ENCODE data around the gene IER5L. TPM values are rescaled to one million over a fixed set of nuclear protein-coding genes. Genes with fewer than 3 reads are reported as not detected.

Gene IER5L
- total RNA-seq, 4 donors from 2014 or later: 4.7 to 10.6 (median 7.7) TPM

DNA sequence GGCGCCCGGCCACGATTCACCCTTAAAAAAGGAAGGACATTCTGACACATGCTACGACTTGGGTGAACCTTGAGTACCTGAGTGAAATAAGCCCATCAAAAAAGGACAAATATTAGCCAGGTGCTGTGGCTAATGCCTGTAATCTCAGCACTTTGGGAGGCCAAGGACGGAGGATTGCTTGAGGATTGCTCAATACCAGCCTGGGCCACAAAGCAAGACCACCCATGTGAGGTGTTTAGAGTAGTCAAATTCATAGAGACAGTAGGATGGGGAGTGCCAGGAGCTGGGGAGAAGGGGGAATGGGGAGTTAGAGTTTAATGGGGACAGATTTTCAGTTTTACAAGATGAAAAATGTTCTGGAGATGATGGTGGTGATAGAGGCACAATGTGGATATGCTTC is 32.1 kb upstream of the IER5L start:
- TF ChIP-seq, protein P1, sequence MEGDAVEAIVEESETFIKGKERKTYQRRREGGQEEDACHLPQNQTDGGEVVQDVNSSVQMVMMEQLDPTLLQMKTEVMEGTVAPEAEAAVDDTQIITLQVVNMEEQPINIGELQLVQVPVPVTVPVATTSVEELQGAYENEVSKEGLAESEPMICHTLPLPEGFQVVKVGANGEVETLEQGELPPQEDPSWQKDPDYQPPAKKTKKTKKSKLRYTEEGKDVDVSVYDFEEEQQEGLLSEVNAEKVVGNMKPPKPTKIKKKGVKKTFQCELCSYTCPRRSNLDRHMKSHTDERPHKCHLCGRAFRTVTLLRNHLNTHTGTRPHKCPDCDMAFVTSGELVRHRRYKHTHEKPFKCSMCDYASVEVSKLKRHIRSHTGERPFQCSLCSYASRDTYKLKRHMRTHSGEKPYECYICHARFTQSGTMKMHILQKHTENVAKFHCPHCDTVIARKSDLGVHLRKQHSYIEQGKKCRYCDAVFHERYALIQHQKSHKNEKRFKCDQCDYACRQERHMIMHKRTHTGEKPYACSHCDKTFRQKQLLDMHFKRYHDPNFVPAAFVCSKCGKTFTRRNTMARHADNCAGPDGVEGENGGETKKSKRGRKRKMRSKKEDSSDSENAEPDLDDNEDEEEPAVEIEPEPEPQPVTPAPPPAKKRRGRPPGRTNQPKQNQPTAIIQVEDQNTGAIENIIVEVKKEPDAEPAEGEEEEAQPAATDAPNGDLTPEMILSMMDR (IDR thresholded peaks at IDR 0.05; ENCODE audit: low read depth): no peak

DNA sequence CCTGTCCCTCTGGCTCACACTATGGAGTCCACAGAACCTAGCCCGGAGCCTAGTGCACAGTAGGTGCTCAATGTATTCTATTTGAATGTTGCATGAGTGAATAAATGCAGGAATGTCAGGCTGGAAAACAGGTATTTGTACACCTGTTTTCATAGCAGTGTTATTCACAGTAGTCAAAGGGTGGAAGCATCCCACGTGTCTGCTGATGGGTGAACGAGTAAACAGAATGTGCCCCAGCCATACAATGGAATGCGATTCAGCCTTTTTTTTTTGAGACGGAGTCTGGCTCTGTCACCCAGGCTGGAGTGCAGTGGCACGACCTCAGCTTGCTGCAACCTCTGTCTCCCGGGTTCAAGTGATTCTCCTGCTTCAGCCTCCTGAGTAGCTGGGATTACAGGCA is 31.5 kb upstream of the IER5L start:
- TF ChIP-seq, protein P1 (IDR thresholded peaks at IDR 0.05; ENCODE audit: low read depth): no peak

DNA sequence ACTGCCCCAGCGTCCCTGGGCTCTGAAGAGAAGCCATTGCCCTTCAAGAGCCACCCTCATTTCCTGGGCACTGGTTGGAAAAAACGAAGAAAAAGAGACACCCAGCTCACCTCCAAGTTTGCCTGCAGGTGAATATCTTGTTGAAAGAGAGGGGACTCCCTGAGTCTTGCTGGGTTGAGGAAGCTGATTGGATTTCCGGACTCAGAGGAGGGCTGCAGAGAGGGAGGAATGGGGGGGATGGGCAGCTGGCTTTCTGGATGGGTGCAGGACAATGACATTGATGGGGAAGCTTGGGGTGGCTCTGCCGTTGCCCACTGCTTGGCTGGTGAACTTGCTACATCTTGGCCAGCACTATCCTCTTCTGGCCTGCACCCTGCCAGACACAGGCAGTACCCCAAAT is 31.0 kb upstream of the IER5L start:
- TF ChIP-seq, protein P1 (IDR thresholded peaks at IDR 0.05; ENCODE audit: low read depth): no peak

DNA sequence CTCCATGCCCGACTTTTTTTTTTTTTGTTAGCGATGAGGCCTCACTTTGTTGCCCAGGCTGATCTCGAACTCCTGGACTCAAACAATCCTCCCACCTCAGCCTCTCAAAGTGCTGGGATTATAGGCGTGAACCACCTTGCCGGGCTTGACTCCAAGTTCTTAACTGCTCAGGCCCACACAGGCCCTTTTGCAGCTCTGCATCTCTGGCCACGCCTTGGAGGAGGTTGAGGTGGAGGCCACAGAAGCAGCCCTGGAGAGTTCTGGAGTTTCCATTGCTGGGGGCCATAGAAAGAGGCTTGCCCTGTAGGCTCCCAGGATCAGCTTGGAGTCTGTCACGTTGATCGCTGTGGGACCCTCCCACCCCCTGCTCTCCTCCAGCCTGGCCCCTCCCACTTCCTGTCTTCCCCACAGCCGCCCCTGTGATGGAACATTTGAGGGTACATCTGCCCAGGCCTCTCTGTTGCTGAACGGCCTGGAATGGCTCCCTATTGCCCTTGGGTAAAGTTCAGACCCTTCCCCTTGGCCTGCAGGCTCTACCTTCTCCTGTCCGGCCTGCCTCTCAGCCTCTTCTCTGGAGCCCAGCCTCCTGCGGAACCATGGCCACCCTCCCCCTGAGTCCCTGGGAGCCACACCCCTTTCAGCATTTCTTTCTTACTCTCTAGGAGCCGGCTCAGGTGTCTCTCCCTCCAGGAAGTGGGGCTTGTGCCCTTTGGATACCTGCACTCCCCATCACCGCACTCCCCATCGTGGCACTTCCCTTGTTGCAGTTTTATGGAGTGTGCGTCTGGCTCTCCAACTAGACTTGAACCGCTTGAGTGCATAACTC is 30.4 kb upstream of the IER5L start:
- TF ChIP-seq, protein P1 (IDR thresholded peaks at IDR 0.05; ENCODE audit: low read depth): no peak

DNA sequence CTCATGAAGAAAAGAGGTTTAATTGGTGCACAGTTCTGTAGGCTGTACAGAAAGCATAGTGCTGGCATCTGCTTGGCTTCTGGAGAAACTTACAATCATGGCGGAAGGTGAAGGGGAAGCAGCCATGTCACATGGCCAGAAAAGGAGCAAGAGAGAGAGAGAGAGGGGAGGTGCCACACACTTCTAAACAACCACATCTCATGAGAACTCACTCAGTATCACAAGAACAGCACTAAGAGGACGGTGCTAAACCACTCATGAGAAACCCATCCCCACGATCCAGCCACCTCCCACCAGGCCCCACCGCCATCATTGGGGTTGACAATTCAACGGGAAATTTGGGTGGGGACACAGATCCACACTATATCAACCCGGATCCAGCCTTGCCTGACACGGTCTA is 28.8 kb upstream of the IER5L start:
- TF ChIP-seq, protein P1 (IDR thresholded peaks at IDR 0.05; ENCODE audit: low read depth): no peak

DNA sequence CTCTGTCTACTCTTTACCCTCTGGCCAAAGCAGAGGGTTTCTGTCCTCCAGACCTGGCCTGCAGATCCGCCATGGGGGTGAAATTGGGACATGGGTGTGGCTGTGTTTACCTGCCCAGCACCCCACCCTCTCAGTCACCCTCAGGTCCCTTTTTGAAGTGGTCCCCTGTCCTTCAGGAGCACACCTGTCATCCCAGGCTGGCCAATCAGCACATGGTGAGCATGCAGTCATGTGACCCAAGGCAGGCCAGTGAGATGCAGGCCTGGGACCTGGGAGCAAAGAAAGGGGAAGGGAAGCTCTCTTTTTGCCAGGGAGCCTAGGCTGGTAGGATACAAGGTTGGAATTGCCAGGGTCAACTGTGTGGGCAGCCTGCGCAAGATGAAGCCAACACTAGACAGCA is 28.3 kb upstream of the IER5L start:
- TF ChIP-seq, protein P1 (IDR thresholded peaks at IDR 0.05; ENCODE audit: low read depth): no peak

DNA sequence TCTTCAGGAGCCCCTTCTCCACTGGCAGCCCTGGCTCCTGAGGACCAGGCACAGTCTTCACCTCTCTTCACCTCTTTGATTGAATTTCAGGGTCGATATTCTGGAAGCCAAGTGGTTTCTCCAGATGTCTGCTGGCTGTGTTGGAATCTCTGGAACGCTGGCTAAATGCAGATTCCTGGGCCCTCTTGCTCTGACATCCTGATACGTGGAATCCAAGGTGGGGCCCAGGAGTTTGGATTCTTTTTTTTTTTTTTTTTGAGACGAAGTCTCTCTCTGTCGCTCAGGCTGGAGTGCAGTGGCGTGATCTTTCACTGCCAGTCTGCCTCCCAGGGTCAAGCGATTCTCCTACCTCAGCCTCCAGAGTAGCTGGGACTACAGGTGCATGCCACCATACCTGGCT is 26.8 kb upstream of the IER5L start:
- TF ChIP-seq, protein P1 (IDR thresholded peaks at IDR 0.05; ENCODE audit: low read depth): no peak

Measured in subcutaneous adipose tissue (tissue), 4 donors.